Muscle of back (tissue), 13 donors: ENCODE data around the gene TMEM45A. TPM values are rescaled to one million over a fixed set of nuclear protein-coding genes. Genes with fewer than 3 reads are reported as not detected.
"Not testable (repeated sequence)": the region's sequence is repeated elsewhere in the genome, so short reads cannot be mapped to it uniquely, and the experiment has no call there.

Source experiments
- DNase-seq, 3 donors: peaks; one replicate each; pipeline versions ENCODE4 v3.0.0 to v3.0.0-alpha.2; 2013
- long read RNA-seq, 9 donors: transcript quantifications; one replicate each; lab custom pipeline, GENCODE V29; 2026
- polyA plus RNA-seq, 10 donors: library from polyadenylated mRNA; unstranded; fragments of 120-200 nt; gene quantifications; one replicate each; pipeline ENCODE4 v1.2.1, GENCODE V29; 2013; ENCODE audit not compliant: insufficient read length in 10 of 10

TMEM45A gene
- 10 to 100 TPM; 16.0 to 38.5 (median 22.4) TPM for polyA plus RNA-seq
- long read RNA-seq, donor 1, partial matches to known transcripts: 0 of 4 reads
- long read RNA-seq, donor 1, other reads (novel, unspliced or antisense): 0 of 4 reads
- long read RNA-seq, donor 2, partial matches to known transcripts: 0 of 1 reads
- long read RNA-seq, donor 2, other reads (novel, unspliced or antisense): 0 of 1 reads
- long read RNA-seq, donor 3: 0 reads
- long read RNA-seq, donor 4, transcript TMEM45A-201 (6 exons, 1,567 nt): major isoform, 6 of 13 reads
- long read RNA-seq, donor 4, partial matches to known transcripts: 7 of 13 reads
- long read RNA-seq, donor 4, other reads (novel, unspliced or antisense): 0 of 13 reads
- long read RNA-seq, donor 5, partial matches to known transcripts: 0 of 3 reads
- long read RNA-seq, donor 5, other reads (novel, unspliced or antisense): 0 of 3 reads
- long read RNA-seq, donor 6, transcript TMEM45A-201 (6 exons, 1,567 nt): major isoform, 7 of 19 reads
- long read RNA-seq, donor 6, partial matches to known transcripts: 6 of 19 reads
- long read RNA-seq, donor 6, other reads (novel, unspliced or antisense): 5 of 19 reads
- long read RNA-seq, donor 7, partial matches to known transcripts: 0 of 1 reads
- long read RNA-seq, donor 7, other reads (novel, unspliced or antisense): 0 of 1 reads
- long read RNA-seq, donor 8, partial matches to known transcripts: 9 of 16 reads
- long read RNA-seq, donor 8, other reads (novel, unspliced or antisense): 5 of 16 reads
- long read RNA-seq, donor 9: 0 reads

- DNase-seq: peak; percentile 91 to 97 (median 96)
Observed at GRCh38 chr3:100492059-100493006, at the start of gene TMEM45A. Gene TMEM45A, plus strand, starts transcription at chr3:100492619. Its CDS starts 62,593 bp downstream, at chr3:100555212.

GRCh38 chr3:100443690-100444089, 48.7 kb upstream of the TMEM45A start:
- no peak for DNase-seq

- not testable (repeated sequence) for DNase-seq
Observed at GRCh38 chr3:100447067-100447466, 45.4 kb upstream of the TMEM45A start.

GRCh38 chr3:100448079-100448478, 44.3 kb upstream of the TMEM45A start:
- DNase-seq: no peak

GRCh38 chr3:100449214-100449613, 43.2 kb upstream of the TMEM45A start:
- no peak for DNase-seq

- no peak for DNase-seq
Observed at GRCh38 chr3:100454677-100455076, 37.7 kb upstream of the TMEM45A start.

- no peak for DNase-seq
Observed at GRCh38 chr3:100455841-100456550, 36.4 kb upstream of the TMEM45A start.

GRCh38 chr3:100456745-100457144, 35.7 kb upstream of the TMEM45A start:
- no peak for DNase-seq

GRCh38 chr3:100457811-100458210, 34.6 kb upstream of the TMEM45A start:
- no peak for DNase-seq

GRCh38 chr3:100458814-100459213, 33.6 kb upstream of the TMEM45A start:
- no peak for DNase-seq

GRCh38 chr3:100463002-100463401, 29.4 kb upstream of the TMEM45A start:
- peak; percentile 37 to 53 (median 43) for DNase-seq

- no peak for DNase-seq
Observed at GRCh38 chr3:100463646-100464155, 28.7 kb upstream of the TMEM45A start.

GRCh38 chr3:100465892-100466777, 26.3 kb upstream of the TMEM45A start:
- DNase-seq: no peak

GRCh38 chr3:100467133-100467532, 25.3 kb upstream of the TMEM45A start:
- no peak for DNase-seq

- DNase-seq: no peak
Observed at GRCh38 chr3:100468676-100469075, 23.7 kb upstream of the TMEM45A start.

GRCh38 chr3:100470951-100471350, 21.5 kb upstream of the TMEM45A start:
- DNase-seq: no peak

GRCh38 chr3:100471444-100471843, 21.0 kb upstream of the TMEM45A start:
- DNase-seq: no peak

GRCh38 chr3:100477851-100478360, 14.5 kb upstream of the TMEM45A start:
- DNase-seq: not testable (repeated sequence)

GRCh38 chr3:100478521-100478920, 13.9 kb upstream of the TMEM45A start:
- not testable (repeated sequence) for DNase-seq
